HG02678 (cell line): ENCODE results near the gene PLXNA4.
"Not testable (repeated sequence)": the region's sequence is repeated elsewhere in the genome, so short reads cannot be mapped to it uniquely, and the experiment has no call there.

Source experiments
- ATAC-seq: cut with Tn5 transposase; IDR thresholded peaks from one replicate; pipeline ENCODE4 v1.9.1; 2021; ENCODE audit warnings: mild to moderate bottlenecking, moderate library complexity; ENCODE audit not compliant: unreplicated experiment

Gene PLXNA4

GRCh38 chr7:132575982-132576720 is at the start of gene PLXNA4:
Gene PLXNA4 (minus strand): TSS chr7:132576470. CDS start chr7:132508693, 67,777 bp downstream.
- ATAC-seq, result no peak

GRCh38 chr7:132625651-132626050 is 49.4 kb upstream of the PLXNA4 start:
- ATAC-seq, result no peak

- no peak for ATAC-seq
Observed at GRCh38 chr7:132622081-132622480, 45.8 kb upstream of the PLXNA4 start.

- no peak for ATAC-seq
Observed at GRCh38 chr7:132619967-132620366, 43.7 kb upstream of the PLXNA4 start.

- no peak for ATAC-seq
Observed at GRCh38 chr7:132618956-132619305, 42.7 kb upstream of the PLXNA4 start.

- no peak for ATAC-seq
Observed at GRCh38 chr7:132618271-132618955, 42.1 kb upstream of the PLXNA4 start.

GRCh38 chr7:132614428-132615318 is 38.4 kb upstream of the PLXNA4 start:
- ATAC-seq, result no peak

- no peak for ATAC-seq
Observed at GRCh38 chr7:132613737-132614136, 37.5 kb upstream of the PLXNA4 start.

- ATAC-seq, result no peak
Observed at GRCh38 chr7:132610995-132611394, 34.7 kb upstream of the PLXNA4 start.

GRCh38 chr7:132609906-132610520 is 33.7 kb upstream of the PLXNA4 start:
- no peak for ATAC-seq

GRCh38 chr7:132609222-132609621 is 33.0 kb upstream of the PLXNA4 start:
- ATAC-seq, result no peak

- ATAC-seq, result no peak
Observed at GRCh38 chr7:132608523-132608922, 32.3 kb upstream of the PLXNA4 start.

GRCh38 chr7:132607656-132608055 is 31.4 kb upstream of the PLXNA4 start:
- ATAC-seq, result no peak

GRCh38 chr7:132604121-132604520 is 27.9 kb upstream of the PLXNA4 start:
- no peak for ATAC-seq

- ATAC-seq, result no peak
Observed at GRCh38 chr7:132603220-132603833, 27.1 kb upstream of the PLXNA4 start.

- ATAC-seq, result no peak
Observed at GRCh38 chr7:132601783-132602182, 25.5 kb upstream of the PLXNA4 start.

- no peak for ATAC-seq
Observed at GRCh38 chr7:132596588-132596987, 20.3 kb upstream of the PLXNA4 start.

GRCh38 chr7:132594741-132595140 is 18.5 kb upstream of the PLXNA4 start:
- ATAC-seq, result not testable (repeated sequence)

GRCh38 chr7:132592936-132593335 is 16.7 kb upstream of the PLXNA4 start:
- ATAC-seq, result no peak

GRCh38 chr7:132592231-132592920 is 16.1 kb upstream of the PLXNA4 start:
- ATAC-seq, result no peak
